Stimulated activated CD8-positive, alpha-beta memory T cell treated with anti-CD3 and anti-CD28 coated beads, Interleukin-4, amount 100 ng/mL, for 1 hour (primary cell): ENCODE data around the gene CHMP6.

Experiments
- DNase-seq, 2 donors: peaks; one replicate each; pipeline ENCODE4 v3.0.0-alpha.2; 2020; ENCODE audit warnings: low read depth in 2 of 2, low spot score in 1 of 2

Gene CHMP6

GRCh38 chr17:80970762-80971703, 20.6 kb upstream of the CHMP6 start:
- no peak for DNase-seq

GRCh38 chr17:80971704-80972304, 19.8 kb upstream of the CHMP6 start:
- DNase-seq = no peak

- DNase-seq = no peak
Measured at GRCh38 chr17:80976701-80977100, 14.9 kb upstream of the CHMP6 start.

- no peak for DNase-seq
Measured at GRCh38 chr17:80977172-80977571, 14.5 kb upstream of the CHMP6 start.

GRCh38 chr17:80978499-80979497, 12.8 kb upstream of the CHMP6 start:
- no peak for DNase-seq

- DNase-seq = no peak
Measured at GRCh38 chr17:80979547-80980378, 11.9 kb upstream of the CHMP6 start.

- no peak for DNase-seq
Measured at GRCh38 chr17:80980397-80981061, 11.1 kb upstream of the CHMP6 start.

- DNase-seq = no peak
Measured at GRCh38 chr17:80981062-80981902, 10.4 kb upstream of the CHMP6 start.

GRCh38 chr17:80981929-80982425, 9.7 kb upstream of the CHMP6 start:
- DNase-seq = no peak

GRCh38 chr17:80982426-80982974, 9.1 kb upstream of the CHMP6 start:
- no peak for DNase-seq

GRCh38 chr17:80983545-80983944, 8.1 kb upstream of the CHMP6 start:
- no peak for DNase-seq

GRCh38 chr17:80984749-80985148, 6.9 kb upstream of the CHMP6 start:
- no peak for DNase-seq

- DNase-seq = no peak
Measured at GRCh38 chr17:80986046-80986445, 5.6 kb upstream of the CHMP6 start.

- no peak for DNase-seq
Measured at GRCh38 chr17:80986816-80987475, 4.7 kb upstream of the CHMP6 start.

- DNase-seq = no peak
Measured at GRCh38 chr17:80987941-80988461, 3.6 kb upstream of the CHMP6 start.

GRCh38 chr17:80989586-80989913, 2.1 kb upstream of the CHMP6 start:
- no peak for DNase-seq

GRCh38 chr17:80990921-80991644, 558 bp upstream of the CHMP6 start:
- DNase-seq = no peak
